Choroid plexus epithelial cell (primary cell): ENCODE measurements around the gene ULK4.
"Not testable (repeated sequence)": the region's sequence is repeated elsewhere in the genome, so short reads cannot be mapped to it uniquely, and the experiment has no call there.

Source experiments
- DNase-seq: peaks from one replicate; pipeline ENCODE4 v3.0.0-alpha.2; 2010; ENCODE audit warnings: low read depth
- H3K4me3 ChIP-seq: 2 replicates; pipeline ENCODE4 v1.5.1; 2011; ENCODE audit warnings: low read depth, mild to moderate bottlenecking, control low read depth, low read length, moderate library complexity
- TF ChIP-seq, protein P1 (sequence below): conservative IDR thresholded peaks from 2 replicates; pipeline ENCODE4 v1.5.1; 2011; ENCODE audit warnings: low read depth, mild to moderate bottlenecking, control low read depth, inconsistent platforms, low read length, moderate library complexity

The ULK4 gene

DNA sequence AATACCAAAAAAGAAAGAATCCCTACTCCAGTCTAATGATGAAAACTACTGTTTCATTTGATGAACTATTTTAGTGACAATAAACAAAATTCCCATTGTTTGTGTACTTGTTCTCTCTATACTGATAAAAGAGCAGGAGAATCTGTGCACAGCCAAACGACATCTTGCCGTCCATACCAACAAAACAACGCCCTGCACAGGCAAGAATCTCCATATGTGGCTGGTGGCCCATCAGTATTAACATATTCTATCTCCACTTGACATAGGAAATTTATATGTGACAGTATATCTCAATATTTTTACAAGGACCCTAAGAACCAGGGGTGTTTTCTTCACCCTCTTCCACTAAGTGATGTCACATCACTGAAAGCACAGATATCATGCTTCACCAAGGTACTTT lies 279.5 kb downstream of the ULK4 start:
- no peak overlapping the region for H3K4me3 ChIP-seq
- no peak for DNase-seq
- TF ChIP-seq, protein P1, sequence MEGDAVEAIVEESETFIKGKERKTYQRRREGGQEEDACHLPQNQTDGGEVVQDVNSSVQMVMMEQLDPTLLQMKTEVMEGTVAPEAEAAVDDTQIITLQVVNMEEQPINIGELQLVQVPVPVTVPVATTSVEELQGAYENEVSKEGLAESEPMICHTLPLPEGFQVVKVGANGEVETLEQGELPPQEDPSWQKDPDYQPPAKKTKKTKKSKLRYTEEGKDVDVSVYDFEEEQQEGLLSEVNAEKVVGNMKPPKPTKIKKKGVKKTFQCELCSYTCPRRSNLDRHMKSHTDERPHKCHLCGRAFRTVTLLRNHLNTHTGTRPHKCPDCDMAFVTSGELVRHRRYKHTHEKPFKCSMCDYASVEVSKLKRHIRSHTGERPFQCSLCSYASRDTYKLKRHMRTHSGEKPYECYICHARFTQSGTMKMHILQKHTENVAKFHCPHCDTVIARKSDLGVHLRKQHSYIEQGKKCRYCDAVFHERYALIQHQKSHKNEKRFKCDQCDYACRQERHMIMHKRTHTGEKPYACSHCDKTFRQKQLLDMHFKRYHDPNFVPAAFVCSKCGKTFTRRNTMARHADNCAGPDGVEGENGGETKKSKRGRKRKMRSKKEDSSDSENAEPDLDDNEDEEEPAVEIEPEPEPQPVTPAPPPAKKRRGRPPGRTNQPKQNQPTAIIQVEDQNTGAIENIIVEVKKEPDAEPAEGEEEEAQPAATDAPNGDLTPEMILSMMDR, result no peak

DNA sequence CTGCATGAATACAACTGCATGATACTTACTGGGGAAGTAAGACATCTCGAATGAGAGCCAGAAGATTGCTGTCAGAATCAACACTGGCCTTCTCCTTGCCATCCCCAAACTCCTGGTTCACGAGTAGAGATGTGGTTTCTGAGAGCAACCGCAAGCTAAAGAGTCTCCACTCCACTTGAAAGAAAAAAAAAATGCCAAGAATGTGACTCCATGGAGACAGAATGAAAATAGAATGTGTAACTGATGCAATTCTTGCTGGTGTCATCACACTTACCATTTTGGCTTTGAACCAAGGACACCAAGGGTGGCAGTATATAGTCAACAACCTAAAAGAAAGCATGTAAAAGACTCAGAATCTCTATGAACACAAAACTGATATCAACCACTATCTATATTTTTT lies 280.4 kb downstream of the ULK4 start:
- DNase-seq, result peak; percentile 99
- TF ChIP-seq, protein P1, result no peak
- no peak overlapping the region for H3K4me3 ChIP-seq

DNA sequence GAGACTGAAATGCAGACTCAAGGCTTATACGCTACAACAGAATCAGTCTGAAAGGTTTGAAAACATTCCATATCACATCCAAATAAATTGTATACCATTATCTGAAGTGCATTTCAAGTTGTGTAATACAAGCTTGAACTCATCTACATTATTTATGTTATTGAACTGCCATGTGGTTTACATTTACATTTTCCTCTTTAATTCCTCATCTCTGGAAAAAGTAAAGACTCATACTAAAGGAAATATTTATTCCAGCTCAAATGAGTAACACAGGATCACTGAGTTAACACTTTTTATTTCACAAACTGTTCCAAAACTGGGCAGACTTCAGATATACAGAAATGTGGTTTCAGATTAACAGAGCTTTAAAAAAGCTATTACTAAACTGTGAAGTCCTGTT lies 282.5 kb downstream of the ULK4 start:
- no peak for DNase-seq
- TF ChIP-seq, protein P1, result no peak
- no peak overlapping the region for H3K4me3 ChIP-seq

DNA sequence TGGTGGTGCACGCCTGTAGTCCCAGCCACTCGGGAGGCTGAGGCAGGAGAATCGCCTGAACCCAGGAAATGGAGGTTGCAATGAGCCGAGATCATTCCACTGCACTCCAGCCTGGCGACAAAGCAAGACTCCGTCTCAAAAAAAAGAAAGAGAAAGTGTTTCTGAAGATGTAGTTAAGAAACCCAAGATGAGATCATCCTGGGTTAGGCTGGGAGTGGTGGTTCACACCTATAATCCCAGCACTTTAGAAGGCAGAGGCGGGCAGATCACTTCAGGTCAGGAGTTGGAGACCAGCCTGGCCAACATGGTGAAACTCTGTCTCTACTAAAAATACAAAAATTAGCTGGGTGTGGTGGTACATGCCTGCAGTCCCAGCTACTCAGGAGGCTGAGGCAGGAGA lies 286.8 kb downstream of the ULK4 start:
- DNase-seq, result not testable (repeated sequence)

DNA sequence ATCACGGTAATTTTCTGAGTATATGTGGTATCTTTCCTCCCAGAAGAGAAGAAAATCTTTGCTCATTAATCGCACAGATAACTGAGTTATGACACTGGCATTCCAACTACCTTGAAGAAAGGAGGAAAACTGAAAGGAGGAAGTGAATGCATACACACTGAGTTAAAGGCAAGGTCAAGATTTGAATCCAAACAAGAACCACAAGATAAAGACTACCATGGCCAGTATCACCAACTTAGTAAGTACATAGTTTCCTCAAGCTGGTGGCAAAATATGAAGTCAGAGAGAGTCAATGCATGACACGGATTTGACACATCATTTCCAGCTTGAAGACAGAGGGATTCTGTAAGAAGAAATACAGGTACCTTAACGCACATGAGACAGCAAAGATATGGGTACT lies 287.5 kb downstream of the ULK4 start:
- H3K4me3 ChIP-seq, result no peak overlapping the region
- TF ChIP-seq, protein P1, result no peak
- DNase-seq, result no peak

More for the DNA sequence above, 286.8 kb downstream of the ULK4 start:
- H3K4me3 ChIP-seq, result not testable (repeated sequence)

DNA sequence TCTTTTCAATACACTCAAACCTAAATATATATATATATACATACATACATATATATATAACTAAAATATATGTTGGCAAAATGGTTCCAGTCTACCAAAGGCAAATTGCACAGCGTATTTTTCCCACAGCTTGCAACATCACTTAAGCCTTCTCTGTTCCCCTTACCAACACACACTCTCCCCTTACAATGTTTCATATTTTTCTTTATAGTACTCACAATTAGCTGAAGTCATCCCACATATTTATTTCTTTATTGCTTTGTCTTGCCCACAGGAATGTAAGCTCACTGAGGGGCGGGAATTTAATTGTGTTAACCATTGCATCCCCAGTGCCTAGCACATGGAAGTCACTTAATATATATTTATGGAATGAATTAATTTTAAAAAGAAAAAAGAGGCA lies 288.3 kb downstream of the ULK4 start:
- DNase-seq, result peak; percentile 70
- TF ChIP-seq, protein P1, result no peak
- H3K4me3 ChIP-seq, result no peak overlapping the region

DNA sequence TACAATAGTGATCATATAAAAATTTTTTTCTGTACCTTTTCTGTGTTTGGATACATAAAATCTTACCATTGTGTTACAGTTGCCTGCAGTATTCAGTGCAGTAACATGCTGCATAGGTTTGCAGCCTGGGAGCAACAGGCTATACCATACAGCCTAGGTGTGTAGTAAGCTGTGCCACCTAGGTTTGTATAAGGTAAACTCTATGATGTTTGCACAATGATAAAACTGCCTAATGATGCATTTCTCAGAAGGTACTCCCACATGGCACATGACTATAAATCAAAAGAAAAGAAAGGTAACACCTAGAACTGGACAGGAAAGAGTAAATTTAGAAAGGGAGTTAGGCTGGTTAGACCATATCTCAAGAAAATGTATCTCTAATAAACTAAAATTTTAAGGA lies 293.5 kb downstream of the ULK4 start:
- TF ChIP-seq, protein P1, result no peak
- no peak overlapping the region for H3K4me3 ChIP-seq
- no peak for DNase-seq

DNA sequence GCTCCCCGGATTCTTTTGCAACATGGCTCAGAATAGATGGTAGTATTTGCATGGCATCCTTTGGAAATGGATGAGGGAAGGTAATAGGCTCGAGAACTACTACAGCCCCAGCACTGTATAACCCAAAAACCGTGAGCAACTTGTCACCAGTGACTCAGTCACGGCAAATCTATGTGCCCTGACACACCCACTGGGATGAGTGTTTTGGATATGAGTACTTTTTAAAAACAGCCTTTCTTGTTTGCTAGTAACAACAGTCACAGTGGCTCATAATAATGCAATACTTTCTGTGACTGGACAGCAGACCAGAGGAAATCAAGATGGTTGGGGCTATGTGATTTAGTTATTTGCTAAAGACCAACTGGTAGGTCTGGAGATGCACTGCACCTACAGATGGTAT lies 299.6 kb downstream of the ULK4 start:
- TF ChIP-seq, protein P1, result no peak
- no peak for DNase-seq
- H3K4me3 ChIP-seq, result no peak overlapping the region
